ENCODE data around the gene CCDC92B. TPM values are rescaled to one million over a fixed set of nuclear protein-coding genes. Genes with fewer than 3 reads are reported as not detected.

The CCDC92B gene
- total RNA-seq, result under 1 TPM; 0.32 to 0.47 TPM
- not detected for polyA plus RNA-seq

DNA sequence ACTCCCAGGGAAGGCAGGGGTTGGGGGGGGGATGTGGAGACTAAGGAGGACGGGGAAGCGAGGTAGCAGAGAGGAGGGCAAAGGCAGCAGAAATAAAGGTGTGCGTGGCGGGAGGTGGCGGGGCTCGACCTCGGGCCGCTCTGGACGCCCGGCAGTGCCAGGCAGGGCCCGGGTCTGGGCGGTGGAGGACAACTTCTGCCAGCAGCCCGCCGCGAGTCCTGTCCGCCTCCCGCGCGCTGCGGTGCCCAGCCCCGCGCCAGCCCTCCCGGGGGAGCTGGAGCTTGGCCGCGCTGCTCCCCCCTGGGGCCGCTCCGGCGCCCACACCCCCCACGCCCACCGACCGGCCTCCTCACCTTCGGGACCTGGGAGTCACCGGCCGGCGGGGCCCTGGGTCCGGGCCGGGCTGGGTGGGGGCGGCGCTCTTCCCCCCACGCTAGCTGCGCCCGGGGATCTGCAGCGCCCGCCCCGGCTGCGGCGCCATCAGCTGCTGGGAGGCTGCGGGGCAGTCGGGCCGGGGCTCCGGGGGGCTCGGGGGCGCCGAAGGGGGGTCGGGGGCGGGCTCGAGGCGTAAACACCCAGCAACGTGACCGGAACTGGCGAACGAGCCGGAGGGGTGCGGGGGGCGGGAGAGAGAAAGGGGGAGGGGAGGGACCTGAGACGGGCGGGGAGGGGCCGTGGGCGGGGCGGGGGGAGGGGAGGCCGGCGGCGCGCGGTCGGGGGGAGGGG lies at the start of gene CCDC92B:
Gene CCDC92B (minus strand): TSS at position 595 of the 726 bp plus-strand sequence. CDS start 14,507 bp downstream, outside the sequence.
- Mint-ChIP-seq H3K36me3 (peaks cover 0 to 6% of the 10 kb centered on the region in 2 donors), H3K4me3 (peak within 1 kb of the TSS in 1 of 8 donors; percentile 23), H3K4me1 (peaks cover 0 to 4% (median 0%) of the 10 kb centered on the region in 4 donors), H3K9me3 (peaks cover 0 to 6% (median 0%) of the 10 kb centered on the region in 8 donors), H3K27me3 (peaks cover 36 to 45% of the 10 kb centered on the region in 2 donors), H3K27ac (no peak within 1 kb of the TSS)
- ChIA-PET POLR2A (ENCODE audit: partially characterized antibody) (no interaction called here), CTCF (ENCODE audit: partially characterized antibody) (no interaction called here)
- Histone ChIP-seq H3K4me3 (ENCODE audit: low read length in 2 of 2) (no peak within 1 kb of the TSS), H3K27ac (ENCODE audit: low read depth, low read length) (no peak within 1 kb of the TSS), H3K4me1 (ENCODE audit: insufficient read depth, low read length) (peaks cover 3% of the 10 kb centered on the region), H3K9me3 (ENCODE audit: control insufficient read depth in 1 of 2, low read length in 2 of 2) (no peaks in the 10 kb centered on the region), H3K36me3 (ENCODE audit: insufficient read depth, low read length) (no peaks in the 10 kb centered on the region), H3K27me3 (ENCODE audit: insufficient read depth, low read length) (peaks cover 7% of the 10 kb centered on the region)
- no peak for DNase-seq
- intact Hi-C loops (cut with micrococcal nuclease), result no loop called here

DNA sequence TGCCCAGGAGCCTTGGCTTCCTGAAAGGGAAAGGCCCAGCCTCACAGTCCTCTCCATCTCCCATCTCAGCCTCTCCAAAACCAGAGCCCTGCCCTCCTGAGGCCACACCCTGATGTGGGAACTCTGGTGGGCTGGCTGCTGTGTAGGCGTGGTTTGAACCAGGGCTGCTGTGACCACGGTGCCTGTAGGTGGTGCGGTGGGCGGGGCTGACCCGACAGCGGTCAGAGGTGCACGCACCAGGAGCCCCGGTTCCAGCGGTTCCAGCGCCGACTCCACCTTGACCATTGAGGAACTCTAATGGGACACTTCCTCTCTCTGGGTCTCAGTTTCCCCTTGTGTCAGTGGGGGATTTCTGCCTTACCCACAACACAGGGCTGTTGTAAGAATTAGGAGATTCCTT lies 49.2 kb upstream of the CCDC92B start:
- Mint-ChIP-seq H3K4me1 (peaks cover 46 to 87% (median 65%) of the 10 kb centered on the region in 4 donors), H3K27ac (peak overlapping the region in 3 of 7 donors; percentile 35 to 80 (median 52)), H3K4me3 (peak overlapping the region in 6 of 8 donors; percentile 4 to 72 (median 52)), H3K9me3 (no peaks in the 10 kb centered on the region), H3K27me3 (no peaks in the 10 kb centered on the region), H3K36me3 (peaks cover 24 to 54% of the 10 kb centered on the region in 2 donors)
- no peak overlapping the region for H3K4me3 ChIP-seq (ENCODE audit: low read length in 2 of 2)
- ChIA-PET POLR2A (ENCODE audit: partially characterized antibody) (interaction anchor here (11.1 kb wide), 1 partner anchor 15 kb away, joined by 330 read pairs; no protein-coding TSS in a partner anchor), CTCF (ENCODE audit: partially characterized antibody) (interaction anchor here (1.1 to 6.3 kb wide), 2 partner anchors 16 kb away, joined by 4 to 75 read pairs; no protein-coding TSS in a partner anchor)
- DNase-seq, result no peak
- H3K4me1 ChIP-seq (ENCODE audit: insufficient read depth, low read length), result peaks cover 58% of the 10 kb centered on the region
- H3K27me3 ChIP-seq (ENCODE audit: insufficient read depth, low read length), result no peaks in the 10 kb centered on the region
- H3K9me3 ChIP-seq (ENCODE audit: control insufficient read depth in 1 of 2, low read length in 2 of 2), result no peaks in the 10 kb centered on the region
- intact Hi-C loops (cut with micrococcal nuclease), result no loop called here
- H3K36me3 ChIP-seq (ENCODE audit: insufficient read depth, low read length), result peaks cover 21% of the 10 kb centered on the region
- no peak overlapping the region for H3K27ac ChIP-seq (ENCODE audit: low read depth, low read length)

DNA sequence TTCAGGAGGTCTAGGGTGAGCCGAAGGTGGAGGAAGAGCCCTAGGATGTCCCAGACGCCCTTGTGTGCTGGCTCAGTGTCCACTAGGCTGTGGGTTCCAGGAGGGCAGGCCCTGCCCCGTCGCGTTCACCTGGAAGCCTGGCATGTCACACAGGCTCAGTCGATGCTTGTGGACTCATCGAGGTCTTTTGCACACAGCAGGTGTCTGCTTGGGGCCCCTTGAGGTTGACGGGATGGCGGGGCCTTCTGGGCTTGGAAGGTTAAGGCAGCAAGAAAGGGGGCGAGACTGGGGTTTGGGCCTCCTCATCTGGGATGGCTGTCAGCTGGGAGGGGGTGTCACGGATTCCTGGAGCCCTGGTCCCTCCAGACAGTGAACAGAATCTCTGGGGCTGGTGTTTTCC lies 48.7 kb upstream of the CCDC92B start:
- Mint-ChIP-seq H3K4me3 (peak overlapping the region; percentile 90 to 99 (median 97)), H3K27me3 (no peaks in the 10 kb centered on the region), H3K9me3 (no peaks in the 10 kb centered on the region), H3K36me3 (peaks cover 19 to 49% of the 10 kb centered on the region in 2 donors), H3K4me1 (peaks cover 45 to 87% (median 65%) of the 10 kb centered on the region in 4 donors), H3K27ac (peak overlapping the region; percentile 36 to 94 (median 87))
- Histone ChIP-seq H3K4me1 (ENCODE audit: insufficient read depth, low read length) (peaks cover 62% of the 10 kb centered on the region), H3K27me3 (ENCODE audit: insufficient read depth, low read length) (no peaks in the 10 kb centered on the region), H3K27ac (ENCODE audit: low read depth, low read length) (peak overlapping the region; percentile 5), H3K4me3 (ENCODE audit: low read length in 2 of 2) (peak overlapping the region in 1 of 2 donors; percentile 9), H3K9me3 (ENCODE audit: control insufficient read depth in 1 of 2, low read length in 2 of 2) (no peaks in the 10 kb centered on the region), H3K36me3 (ENCODE audit: insufficient read depth, low read length) (peaks cover 16% of the 10 kb centered on the region)
- CTCF ChIA-PET (ENCODE audit: partially characterized antibody), result interaction anchor here (1.4 to 6.3 kb wide), 4 partner anchors 9 to 39 kb away, joined by 3 to 75 read pairs (median 6); no protein-coding TSS in a partner anchor
- POLR2A ChIA-PET (ENCODE audit: partially characterized antibody), result interaction anchor here (1.4 to 11.1 kb wide), 2 partner anchors 10 to 15 kb away, joined by 4 to 330 read pairs; no protein-coding TSS in a partner anchor
- intact Hi-C loops (cut with micrococcal nuclease), result no loop called here
- no peak for DNase-seq

GRCh38 chr17:2797637-2798036 lies 48.2 kb upstream of the CCDC92B start:
- DNase-seq, result no peak
- Mint-ChIP-seq H3K9me3 (no peaks in the 10 kb centered on the region), H3K27me3 (no peaks in the 10 kb centered on the region), H3K36me3 (peaks cover 13 to 43% of the 10 kb centered on the region in 2 donors), H3K4me3 (peak overlapping the region; percentile 90 to 99 (median 97)), H3K4me1 (peaks cover 45 to 87% (median 64%) of the 10 kb centered on the region in 4 donors), H3K27ac (peak overlapping the region; percentile 24 to 94 (median 89))
- H3K27ac ChIP-seq (ENCODE audit: low read depth, low read length), result peak overlapping the region; percentile 41
- H3K9me3 ChIP-seq (ENCODE audit: control insufficient read depth in 1 of 2, low read length in 2 of 2), result no peaks in the 10 kb centered on the region
- ChIA-PET CTCF (ENCODE audit: partially characterized antibody) (interaction anchor here (1.4 to 6.3 kb wide), 5 partner anchors 9 to 40 kb away, joined by 3 to 75 read pairs (median 9); no protein-coding TSS in a partner anchor), POLR2A (ENCODE audit: partially characterized antibody) (interaction anchor here (1.4 to 11.1 kb wide), 4 partner anchors 8 to 16 kb away, joined by 4 to 330 read pairs (median 14); no protein-coding TSS in a partner anchor)
- no peaks in the 10 kb centered on the region for H3K27me3 ChIP-seq (ENCODE audit: insufficient read depth, low read length)
- H3K4me1 ChIP-seq (ENCODE audit: insufficient read depth, low read length), result peaks cover 68% of the 10 kb centered on the region
- intact Hi-C loops (cut with micrococcal nuclease), result no loop called here
- peak overlapping the region in 1 of 2 donors; percentile 83 for H3K4me3 ChIP-seq (ENCODE audit: low read length in 2 of 2)
- H3K36me3 ChIP-seq (ENCODE audit: insufficient read depth, low read length), result peaks cover 11% of the 10 kb centered on the region

DNA sequence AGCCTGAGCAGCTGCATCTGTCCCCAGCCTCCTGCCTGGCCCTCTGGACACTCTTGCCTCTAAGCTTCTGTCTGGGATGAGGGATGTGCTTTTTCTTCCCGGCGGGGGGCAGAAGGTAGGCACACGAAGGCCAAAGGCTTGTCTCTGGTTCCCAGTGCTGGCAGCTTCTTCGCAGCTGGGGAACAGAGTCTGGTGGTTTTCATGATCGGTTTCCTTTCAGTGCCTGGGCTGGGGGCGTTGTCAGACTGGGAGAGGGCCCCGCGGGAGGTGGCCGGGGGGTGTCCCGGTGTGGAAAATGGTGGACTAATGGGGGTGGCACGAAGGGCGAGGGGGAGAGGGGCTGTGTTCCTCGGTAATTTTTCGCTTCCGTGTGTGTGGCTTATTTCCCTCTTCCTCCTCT lies 47.8 kb upstream of the CCDC92B start:
- Histone ChIP-seq H3K27me3 (ENCODE audit: insufficient read depth, low read length) (no peaks in the 10 kb centered on the region), H3K27ac (ENCODE audit: low read depth, low read length) (peak overlapping the region; percentile 41), H3K36me3 (ENCODE audit: insufficient read depth, low read length) (peaks cover 11% of the 10 kb centered on the region), H3K4me1 (ENCODE audit: insufficient read depth, low read length) (peaks cover 72% of the 10 kb centered on the region), H3K4me3 (ENCODE audit: low read length in 2 of 2) (peak overlapping the region; percentile 83 to 94), H3K9me3 (ENCODE audit: control insufficient read depth in 1 of 2, low read length in 2 of 2) (no peaks in the 10 kb centered on the region)
- Mint-ChIP-seq H3K9me3 (no peaks in the 10 kb centered on the region), H3K4me3 (peak overlapping the region; percentile 90 to 99 (median 97)), H3K36me3 (peaks cover 13 to 41% of the 10 kb centered on the region in 2 donors), H3K4me1 (peaks cover 47 to 87% (median 65%) of the 10 kb centered on the region in 4 donors), H3K27me3 (no peaks in the 10 kb centered on the region), H3K27ac (peak overlapping the region; percentile 43 to 94 (median 89))
- POLR2A ChIA-PET (ENCODE audit: partially characterized antibody), result interaction anchor here (1.4 to 11.1 kb wide), 6 partner anchors 8 to 40 kb away, joined by 4 to 330 read pairs (median 6); no protein-coding TSS in a partner anchor
- CTCF ChIA-PET (ENCODE audit: partially characterized antibody), result interaction anchor here (1.4 to 6.3 kb wide), 5 partner anchors 8 to 40 kb away, joined by 3 to 75 read pairs (median 9); no protein-coding TSS in a partner anchor
- intact Hi-C loops (cut with micrococcal nuclease), result no loop called here
- no peak for DNase-seq

DNA sequence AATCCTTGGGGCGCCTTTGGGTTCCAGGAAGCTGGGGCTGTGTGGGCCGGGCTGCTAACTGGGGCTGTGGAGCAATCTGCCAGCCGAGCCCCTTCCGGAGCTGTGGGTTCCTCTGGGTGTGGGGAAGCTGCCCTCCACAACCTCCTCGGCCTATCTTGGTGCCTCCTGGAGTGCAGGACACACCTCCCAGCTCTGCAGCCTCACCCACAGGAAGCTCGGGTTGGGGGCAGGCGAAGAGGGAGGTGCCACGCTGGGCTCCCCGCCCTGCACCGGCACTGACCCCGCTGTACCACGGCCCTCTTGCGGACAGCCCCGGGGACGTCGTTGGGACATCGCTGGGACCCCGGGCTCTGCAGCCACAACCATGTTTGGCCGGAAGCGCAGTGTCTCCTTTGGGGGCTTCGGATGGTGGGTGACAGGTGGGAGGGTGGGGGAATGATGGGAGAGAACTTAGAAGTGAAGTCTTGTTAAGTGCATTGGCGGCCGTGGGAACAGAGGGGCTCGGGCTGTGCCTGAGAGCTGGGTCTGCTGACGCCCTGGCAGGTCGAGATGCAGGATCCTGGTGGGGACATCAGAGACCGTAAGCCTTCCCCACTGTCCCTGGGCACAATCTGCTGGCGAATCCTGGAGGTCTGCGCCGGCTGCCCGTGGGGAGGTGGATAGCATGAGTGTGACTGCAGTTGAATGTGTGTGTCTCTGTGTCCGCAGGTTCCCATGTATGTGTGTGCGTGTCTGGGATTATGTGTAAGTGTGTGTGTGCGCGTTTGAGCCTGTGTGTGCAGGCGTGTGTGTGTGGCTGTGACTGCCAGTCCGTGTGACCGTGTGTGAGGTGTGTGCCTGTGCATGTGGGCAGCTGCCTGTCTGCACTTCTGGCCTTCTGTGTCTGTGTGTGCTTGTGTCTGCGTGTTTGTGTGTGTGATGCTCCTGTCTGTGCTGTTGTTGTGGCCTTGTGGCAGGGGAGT lies 47.0 kb upstream of the CCDC92B start, which contains the start of gene RAP1GAP2:
Gene RAP1GAP2 (plus strand): TSS at position 275 of the 962 bp plus-strand sequence. CDS start 90 bp downstream, at position 365.
- no peaks in the 10 kb centered on the region for H3K9me3 Mint-ChIP-seq
- intact Hi-C loops (cut with micrococcal nuclease), result loop anchor here (1.0 kb wide), 1 partner anchor 18 kb away; no protein-coding TSS in a partner anchor

More for the DNA sequence above, 47.0 kb upstream of the CCDC92B start, which contains the start of gene RAP1GAP2:
- peak; percentile 81 to 89 (median 85) for DNase-seq
- no peaks in the 10 kb centered on the region for H3K27me3 Mint-ChIP-seq
- no peaks in the 10 kb centered on the region for H3K27me3 ChIP-seq (ENCODE audit: insufficient read depth, low read length)
- H3K36me3 Mint-ChIP-seq, result peaks cover 7 to 35% of the 10 kb centered on the region in 2 donors
- no peaks in the 10 kb centered on the region for H3K9me3 ChIP-seq (ENCODE audit: control insufficient read depth in 1 of 2, low read length in 2 of 2)
- peak within 1 kb of the TSS; percentile 83 to 94 for H3K4me3 ChIP-seq (ENCODE audit: low read length in 2 of 2)
- H3K4me3 Mint-ChIP-seq, result peak within 1 kb of the TSS; percentile 90 to 99 (median 97)
- peak within 1 kb of the TSS; percentile 72 to 94 (median 89) for H3K27ac Mint-ChIP-seq
- H3K36me3 ChIP-seq (ENCODE audit: insufficient read depth, low read length), result peaks cover 3% of the 10 kb centered on the region
- H3K27ac ChIP-seq (ENCODE audit: low read depth, low read length), result peak within 1 kb of the TSS; percentile 51
- ChIA-PET POLR2A (ENCODE audit: partially characterized antibody) (interaction anchor here (0.7 to 11.1 kb wide), 10 partner anchors 9 to 72 kb away, joined by 3 to 330 read pairs (median 4); no protein-coding TSS in a partner anchor), CTCF (ENCODE audit: partially characterized antibody) (interaction anchor here (0.9 to 6.3 kb wide), 10 partner anchors 10 to 52 kb away, joined by 3 to 75 read pairs (median 5); no protein-coding TSS in a partner anchor)
- H3K4me1 Mint-ChIP-seq, result peaks cover 47 to 88% (median 70%) of the 10 kb centered on the region in 4 donors
- H3K4me1 ChIP-seq (ENCODE audit: insufficient read depth, low read length), result peaks cover 80% of the 10 kb centered on the region
